DOHH2 (cell line): Measurements from ENCODE around the gene OLAH.

Source experiments
- H3F3A ChIP-seq: fragments of 200-600 bp; sonication (generic), shearing (Covaris generic); 2 replicates; pipeline ENCODE4 v1.6.0; 2016; ENCODE audit warnings: antibody characterized with exemption, mild to moderate bottlenecking; ENCODE audit not compliant: control insufficient read depth, insufficient read depth
- H3K27ac ChIP-seq: fragments of 200-600 bp; sonication (generic); 2 replicates; pipeline ENCODE4 v1.5.1; 2014; ENCODE audit warnings: low read depth, mild to moderate bottlenecking, low read length, moderate library complexity
- H3K27me3 ChIP-seq: fragments of 200-600 bp; sonication (generic); 2 replicates; pipeline ENCODE4 v1.6.1; 2014; ENCODE audit warnings: mild to moderate bottlenecking, low read length, mixed read lengths; ENCODE audit not compliant: control insufficient read depth
- H3K36me3 ChIP-seq: fragments of 200-600 bp; sonication (generic); 2 replicates; pipeline ENCODE4 v1.6.1; 2014; ENCODE audit warnings: mild to moderate bottlenecking, low read length, moderate library complexity, mixed read lengths; ENCODE audit not compliant: control insufficient read depth
- H3K4me1 ChIP-seq: fragments of 200-600 bp; sonication (generic); 2 replicates; pipeline ENCODE4 v1.6.1; 2014; ENCODE audit warnings: mild to moderate bottlenecking, low read length, mixed read lengths; ENCODE audit not compliant: control insufficient read depth
- H3K4me2 ChIP-seq: fragments of 200-600 bp; sonication (generic); 2 replicates; pipeline ENCODE4 v1.6.0; 2014; ENCODE audit warnings: mild to moderate bottlenecking, low read length, moderate library complexity
- H3K4me3 ChIP-seq: fragments of 200-600 bp; sonication (generic); 2 replicates; pipeline ENCODE4 v1.5.1; 2014; ENCODE audit warnings: mild to moderate bottlenecking, low read length, mixed read lengths
- H3K79me2 ChIP-seq: fragments of 200-600 bp; sonication (generic); 2 replicates; pipeline ENCODE4 v1.6.1; 2014; ENCODE audit warnings: mild to moderate bottlenecking, low read length, mixed read lengths; ENCODE audit not compliant: control insufficient read depth
- H3K9me2 ChIP-seq: fragments of 200-600 bp; sonication (generic); replicated peaks from 2 replicates; pipeline ENCODE4 v1.6.1; 2014; ENCODE audit warnings: mild to moderate bottlenecking, low read length, mixed read lengths; ENCODE audit not compliant: control insufficient read depth
- H3K9me3 ChIP-seq: fragments of 200-600 bp; sonication (generic); 2 replicates; pipeline ENCODE4 v1.6.1; 2014; ENCODE audit warnings: antibody characterized with exemption, low read length, mixed read lengths; ENCODE audit not compliant: control insufficient read depth, insufficient read depth
- H4K20me1 ChIP-seq: fragments of 200-600 bp; sonication (generic); 2 replicates; pipeline ENCODE4 v1.6.0; 2014; ENCODE audit warnings: low read depth, mild to moderate bottlenecking, antibody characterized with exemption, low read length, moderate library complexity; ENCODE audit not compliant: control insufficient read depth, insufficient read depth
- CTCF ChIP-seq: fragments of 200-600 bp; sonication (generic); IDR thresholded peaks from one replicate; pipeline ENCODE4 v1.5.1; 2014; ENCODE audit warnings: antibody characterized with exemption, mild to moderate bottlenecking, low read depth, low read length; ENCODE audit not compliant: poor library complexity, severe bottlenecking
- EZH2phosphoT487 ChIP-seq: fragments of 200-600 bp; sonication (generic); IDR thresholded peaks from 2 replicates; pipeline ENCODE4 v1.6.1; 2017; ENCODE audit warnings: borderline replicate concordance, mild to moderate bottlenecking, antibody characterized with exemption, low read length, moderate library complexity, mixed read lengths

The OLAH gene

GRCh38 chr10:15037691-15038090, 6.1 kb upstream of the OLAH start:
- H3K4me2 ChIP-seq: no peak overlapping the region
- H3K27me3 ChIP-seq: no peaks in the 10 kb centered on the region
- H3K79me2 ChIP-seq: no peaks in the 10 kb centered on the region
- no peaks in the 10 kb centered on the region for H4K20me1 ChIP-seq
- no peaks in the 10 kb centered on the region for H3F3A ChIP-seq
- no peaks in the 10 kb centered on the region for H3K9me3 ChIP-seq
- H3K9me2 ChIP-seq: no peaks in the 10 kb centered on the region
- no peaks in the 10 kb centered on the region for H3K36me3 ChIP-seq
- H3K27ac ChIP-seq: no peak overlapping the region
- TF ChIP-seq EZH2phosphoT487: no peak
- no peak overlapping the region for H3K4me3 ChIP-seq
- H3K4me1 ChIP-seq: no peaks in the 10 kb centered on the region

- H3K27me3 ChIP-seq: no peaks in the 10 kb centered on the region
- no peaks in the 10 kb centered on the region for H3K79me2 ChIP-seq
- no peaks in the 10 kb centered on the region for H3K4me1 ChIP-seq
- H3K4me3 ChIP-seq: no peak overlapping the region
- H4K20me1 ChIP-seq: no peaks in the 10 kb centered on the region
- H3K9me2 ChIP-seq: no peaks in the 10 kb centered on the region
- no peaks in the 10 kb centered on the region for H3K36me3 ChIP-seq
- H3K27ac ChIP-seq: no peak overlapping the region
- H3K9me3 ChIP-seq: no peaks in the 10 kb centered on the region
- no peak overlapping the region for H3K4me2 ChIP-seq
- TF ChIP-seq CTCF (no peak), EZH2phosphoT487 (no peak)
- no peaks in the 10 kb centered on the region for H3F3A ChIP-seq
These were observed 5.3 kb upstream of the OLAH start for GRCh38 chr10:15038416-15038815.

DNA sequence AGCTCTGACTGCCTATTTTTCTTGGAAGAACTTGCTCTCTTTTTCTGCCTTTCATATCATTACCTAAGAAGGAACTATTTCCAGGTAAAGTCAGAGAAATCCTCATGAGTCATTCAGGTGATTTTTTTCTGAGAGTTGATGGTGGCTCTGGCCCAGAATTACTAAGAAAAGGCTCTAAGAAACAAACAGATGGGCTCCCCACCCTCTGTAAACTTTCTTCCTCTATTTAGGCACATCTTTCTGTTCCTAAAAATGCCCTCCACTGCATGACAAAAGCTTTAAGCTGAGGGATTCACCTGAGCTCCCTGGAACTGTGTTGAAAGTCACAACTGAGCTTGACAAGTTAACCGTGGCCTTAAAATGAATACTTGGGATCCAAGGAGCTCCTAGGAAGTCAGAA, 1.6 kb downstream of the OLAH start:
- TF ChIP-seq CTCF (no peak), EZH2phosphoT487 (no peak)
- H3K36me3 ChIP-seq: no peaks in the 10 kb centered on the region
- no peaks in the 10 kb centered on the region for H3K79me2 ChIP-seq
- H4K20me1 ChIP-seq: no peaks in the 10 kb centered on the region
- no peak overlapping the region for H3K4me3 ChIP-seq
- H3K9me3 ChIP-seq: no peaks in the 10 kb centered on the region
- H3K4me2 ChIP-seq: no peak overlapping the region
- H3F3A ChIP-seq: no peaks in the 10 kb centered on the region
- no peaks in the 10 kb centered on the region for H3K4me1 ChIP-seq
- H3K9me2 ChIP-seq: no peaks in the 10 kb centered on the region
- peaks cover 7% of the 10 kb centered on the region for H3K27me3 ChIP-seq
- H3K27ac ChIP-seq: no peak overlapping the region

- no peaks in the 10 kb centered on the region for H3K36me3 ChIP-seq
- no peaks in the 10 kb centered on the region for H3K79me2 ChIP-seq
- peaks cover 7% of the 10 kb centered on the region for H3K27me3 ChIP-seq
- H4K20me1 ChIP-seq: no peaks in the 10 kb centered on the region
- H3K27ac ChIP-seq: no peak overlapping the region
- H3K9me3 ChIP-seq: no peaks in the 10 kb centered on the region
- H3K4me3 ChIP-seq: no peak overlapping the region
- no peaks in the 10 kb centered on the region for H3F3A ChIP-seq
- no peak overlapping the region for H3K4me2 ChIP-seq
- no peaks in the 10 kb centered on the region for H3K9me2 ChIP-seq
- TF ChIP-seq EZH2phosphoT487 (no peak), CTCF (no peak)
- no peaks in the 10 kb centered on the region for H3K4me1 ChIP-seq
These were observed 2.9 kb downstream of the OLAH start for GRCh38 chr10:15046626-15047025.
